Brain pericyte (primary cell): ENCODE measurements around the gene CAMKK1.

Experiments used
- DNase-seq: peaks from one replicate; pipeline ENCODE4 v3.0.0-alpha.2; 2012; ENCODE audit warnings: low read depth, low spot score

Gene CAMKK1

DNA sequence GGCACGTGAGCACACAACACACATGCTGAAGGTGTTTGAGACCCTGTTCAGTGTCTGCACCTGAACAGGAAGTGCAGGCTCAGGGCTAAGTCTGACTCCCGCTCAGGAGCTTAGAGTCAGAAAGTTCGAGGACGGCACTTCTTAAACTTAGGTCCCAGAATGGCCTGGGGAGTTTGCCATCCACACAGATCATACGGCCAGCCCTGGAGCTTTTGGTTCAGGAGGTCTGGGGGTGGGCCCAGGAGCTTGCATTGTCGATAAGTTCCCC, 4.0 kb upstream of the CAMKK1 start:
- DNase-seq: no peak

DNA sequence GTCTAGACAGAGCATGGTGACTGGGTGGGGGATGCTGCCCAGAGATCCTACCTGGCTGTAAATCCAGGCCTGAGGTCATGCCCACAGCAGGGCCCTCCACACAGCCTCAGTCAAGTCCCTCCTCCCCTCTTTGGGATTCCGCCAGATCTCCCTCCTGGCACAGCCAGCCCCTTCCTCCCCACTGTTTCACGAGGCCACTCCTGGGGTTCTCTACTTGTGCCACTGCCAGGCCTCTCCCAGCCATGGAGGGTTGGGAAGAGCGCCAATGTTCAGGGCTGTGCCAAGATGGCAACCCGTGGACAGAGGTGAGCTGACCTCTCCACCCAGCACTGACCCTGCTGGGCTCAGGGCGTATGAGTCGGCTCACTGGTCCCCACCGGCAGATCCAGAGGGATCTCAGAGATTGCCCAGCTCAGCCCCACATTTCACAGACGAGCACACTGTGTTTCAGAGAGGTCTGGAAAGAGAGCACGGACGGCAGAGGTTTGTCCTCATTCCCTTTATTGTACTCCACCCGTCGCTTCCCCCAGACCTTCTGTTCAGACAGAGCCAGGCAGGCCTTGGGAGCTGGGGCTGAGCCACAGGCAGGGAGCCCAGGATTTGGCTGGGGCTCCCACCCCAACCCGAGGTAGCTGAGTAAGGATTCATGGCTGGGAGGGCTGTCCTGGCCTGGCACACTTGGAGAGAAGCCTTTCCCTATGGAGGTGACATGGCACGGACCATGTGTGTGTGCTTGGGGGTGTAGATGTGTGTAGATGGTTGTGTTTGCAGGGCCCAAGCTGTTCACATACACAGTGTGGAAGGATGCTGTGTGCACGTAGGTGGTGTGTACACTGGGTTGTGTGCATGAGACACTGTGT, 3.5 kb upstream of the CAMKK1 start:
- DNase-seq: no peak

- DNase-seq: no peak
These were observed 2.5 kb upstream of the CAMKK1 start for GRCh38 chr17:3895354-3895753.

DNA sequence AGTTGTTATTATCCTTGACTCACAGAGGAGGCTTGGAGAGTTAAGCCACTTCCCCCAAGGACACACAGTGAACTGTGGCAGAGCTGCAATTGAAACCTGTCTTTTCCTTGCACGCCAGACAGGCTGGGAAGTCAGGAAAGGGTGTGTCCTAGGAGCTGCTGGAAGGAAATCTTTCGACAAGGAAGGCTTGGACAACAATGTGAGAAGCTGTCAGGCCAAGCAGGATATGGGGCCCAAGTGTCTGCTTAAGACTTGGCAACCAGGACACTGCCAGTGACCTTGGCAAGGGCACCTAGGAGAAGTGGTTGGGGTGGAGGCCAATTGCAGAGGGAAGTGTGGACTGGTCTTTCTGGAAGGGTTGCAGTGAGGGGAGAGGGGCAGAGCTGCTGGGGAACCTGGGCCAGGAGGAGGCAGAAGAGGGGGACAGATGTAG, 2.1 kb upstream of the CAMKK1 start:
- DNase-seq: no peak

DNA sequence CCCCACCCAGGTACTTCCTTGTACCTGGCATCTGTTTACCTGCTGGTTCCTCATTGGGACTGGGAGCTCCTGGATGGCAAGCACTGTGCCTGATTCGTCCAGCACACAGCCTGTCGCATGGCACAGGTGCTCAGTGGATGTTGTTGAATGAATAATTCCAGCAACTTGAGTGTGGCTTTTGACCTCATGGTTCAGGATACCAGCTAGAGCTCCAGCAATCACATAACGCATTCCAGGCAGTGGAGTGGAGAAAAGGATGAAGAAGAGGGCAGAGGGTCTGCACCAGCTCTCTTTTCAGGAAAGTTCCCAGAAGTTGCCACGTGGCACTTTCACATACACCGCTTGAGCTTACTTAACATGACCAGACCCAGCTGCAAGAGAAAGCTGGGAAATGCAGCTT, 1.3 kb upstream of the CAMKK1 start:
- no peak for DNase-seq

GRCh38 chr17:3893720-3894116, 865 bp upstream of the CAMKK1 start:
- no peak for DNase-seq

- DNase-seq: no peak
These were observed 506 bp downstream of the CAMKK1 start for GRCh38 chr17:3892095-3892998.

- DNase-seq: no peak
These were observed 1.2 kb downstream of the CAMKK1 start for GRCh38 chr17:3891626-3892094.

- no peak for DNase-seq
These were observed 2.0 kb downstream of the CAMKK1 start for GRCh38 chr17:3890878-3891219.

GRCh38 chr17:3890082-3890877, 2.6 kb downstream of the CAMKK1 start:
- peak; percentile 75 for DNase-seq

DNA sequence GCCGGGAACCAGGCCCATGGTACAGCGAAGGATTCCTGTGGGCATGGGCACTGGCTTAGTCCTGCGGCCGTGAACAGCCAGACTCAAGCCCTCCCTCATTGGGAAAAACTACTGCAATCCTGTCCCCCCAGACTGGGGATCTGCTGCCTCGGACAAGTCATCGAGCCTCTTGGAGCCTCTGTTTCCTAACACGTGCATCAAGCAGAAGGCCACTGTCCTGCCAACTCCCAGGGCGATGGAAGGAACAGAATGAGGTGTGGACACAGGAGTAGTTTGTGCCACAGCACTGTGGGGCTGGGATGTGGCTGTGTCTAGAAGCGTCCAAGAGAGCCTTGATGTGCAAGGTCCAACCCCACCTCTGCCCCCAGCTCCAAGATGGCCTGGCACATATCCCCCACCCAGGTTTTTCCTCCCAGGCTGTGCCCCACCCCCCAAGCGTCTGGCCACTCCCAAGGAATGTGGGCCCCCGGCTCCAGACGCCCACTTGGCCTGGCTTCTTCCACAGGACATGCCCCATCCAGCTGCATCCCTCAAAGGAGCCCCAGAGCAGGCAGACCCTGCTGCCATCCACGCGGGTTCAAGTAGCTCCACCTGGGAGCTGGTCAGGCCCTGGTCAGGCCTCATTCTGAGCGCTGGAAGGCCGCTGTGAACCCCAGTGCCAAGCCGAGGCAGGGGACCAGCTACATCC, 3.4 kb downstream of the CAMKK1 start:
- DNase-seq: no peak

DNA sequence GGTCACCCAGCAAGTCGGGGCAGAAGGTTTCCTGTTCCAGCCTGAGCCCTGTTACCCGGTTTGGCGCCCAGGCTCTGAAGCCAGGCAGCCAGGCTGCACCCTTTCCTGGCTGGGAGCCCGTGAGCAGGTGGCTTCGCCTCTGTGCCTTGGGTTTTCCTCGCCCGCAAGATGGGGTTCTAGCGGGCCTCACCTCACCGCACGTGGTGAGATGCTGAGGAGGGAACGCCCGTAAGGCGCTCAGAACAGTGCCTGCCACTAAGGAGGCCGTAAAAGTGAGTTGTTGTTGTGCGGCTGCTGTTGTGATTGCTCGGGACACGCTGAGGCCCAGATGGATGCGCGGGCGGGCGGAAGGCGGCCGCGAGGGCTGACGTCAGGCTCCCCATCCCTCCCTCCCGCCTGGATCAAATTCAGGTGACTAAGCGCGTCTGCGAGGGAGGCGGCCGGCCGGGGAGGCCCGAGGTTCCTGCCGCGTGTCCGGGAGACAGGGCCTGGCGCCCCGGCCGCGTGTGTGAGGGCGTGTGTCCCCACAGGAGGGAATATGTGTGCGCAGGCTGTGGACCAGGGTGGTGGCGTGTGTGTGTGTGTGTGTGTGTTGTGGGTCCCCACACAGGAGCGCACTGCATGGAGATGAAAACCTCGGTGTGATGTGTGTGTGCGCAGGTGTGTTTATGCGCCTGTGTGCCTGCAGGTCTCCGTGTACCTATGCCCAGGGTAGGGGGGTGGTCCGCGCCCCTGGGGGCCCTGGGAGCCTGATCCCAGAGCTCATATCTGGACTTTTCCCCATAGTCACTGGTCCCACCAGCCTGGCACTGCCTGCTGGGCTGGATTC, 4.3 kb downstream of the CAMKK1 start:
- DNase-seq: no peak

DNA sequence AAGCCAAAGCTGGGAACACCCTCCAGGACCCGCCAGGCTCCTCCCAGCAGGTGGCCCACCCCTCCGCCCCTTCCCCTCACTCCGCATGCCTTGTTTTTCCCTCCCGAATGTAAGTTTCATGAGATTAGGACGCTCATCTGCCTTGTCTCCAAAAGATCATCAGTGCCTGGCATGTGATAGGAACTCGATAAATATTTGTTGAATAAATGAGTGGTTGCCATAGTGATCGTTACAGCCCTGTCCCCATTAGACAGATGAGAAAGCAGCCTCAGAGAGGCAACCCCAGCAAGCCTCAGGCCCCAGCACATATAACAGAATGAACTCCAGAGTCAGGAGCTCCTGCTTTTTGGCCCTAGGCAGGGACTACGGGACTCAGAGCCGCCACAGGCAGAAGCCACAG, 5.0 kb downstream of the CAMKK1 start:
- DNase-seq: no peak

DNA sequence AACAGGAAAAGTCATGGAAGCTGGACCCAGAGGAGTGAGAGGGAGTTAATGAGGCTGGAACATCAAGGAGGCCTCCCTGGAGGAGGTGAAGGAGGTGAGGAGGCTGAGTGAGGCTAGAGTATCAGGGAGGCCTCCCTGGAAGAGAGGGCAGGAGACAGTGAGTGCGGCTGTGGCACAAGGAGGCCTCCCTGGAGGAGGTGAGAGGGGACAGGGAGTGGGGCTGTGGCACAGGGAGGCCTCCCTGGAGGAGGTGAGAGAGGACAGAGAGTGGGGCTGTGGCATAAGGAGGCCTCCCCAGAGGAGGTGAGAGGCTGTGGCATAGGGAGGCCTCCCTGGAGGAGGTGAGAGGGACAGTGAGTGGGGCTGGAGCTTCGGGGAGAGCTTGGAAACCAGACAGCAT, 5.5 kb downstream of the CAMKK1 start:
- no peak for DNase-seq

DNA sequence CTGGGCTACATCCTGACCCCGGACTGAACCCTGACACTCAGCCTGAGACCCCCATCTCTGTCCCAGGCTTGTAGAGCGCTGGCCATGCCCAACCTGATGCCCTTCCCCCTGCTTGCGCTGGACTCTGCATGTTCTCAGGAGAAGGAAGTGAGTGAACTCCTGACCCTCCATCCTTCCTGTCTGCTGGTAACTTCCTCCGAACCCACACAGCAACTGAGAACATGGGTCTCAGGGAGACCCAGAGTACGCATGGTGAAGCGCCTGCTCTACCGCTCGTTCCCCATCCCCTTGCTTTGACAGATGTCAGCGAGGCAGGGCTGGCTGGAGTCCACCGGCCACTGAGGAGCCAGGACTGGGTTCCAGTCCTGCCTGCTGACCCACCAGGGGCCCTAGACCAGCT, 6.1 kb downstream of the CAMKK1 start:
- no peak for DNase-seq

- DNase-seq: peak; percentile 64
These were observed 6.9 kb downstream of the CAMKK1 start for GRCh38 chr17:3885970-3886369.

GRCh38 chr17:3885271-3885670, 7.6 kb downstream of the CAMKK1 start:
- peak; percentile 41 for DNase-seq

DNA sequence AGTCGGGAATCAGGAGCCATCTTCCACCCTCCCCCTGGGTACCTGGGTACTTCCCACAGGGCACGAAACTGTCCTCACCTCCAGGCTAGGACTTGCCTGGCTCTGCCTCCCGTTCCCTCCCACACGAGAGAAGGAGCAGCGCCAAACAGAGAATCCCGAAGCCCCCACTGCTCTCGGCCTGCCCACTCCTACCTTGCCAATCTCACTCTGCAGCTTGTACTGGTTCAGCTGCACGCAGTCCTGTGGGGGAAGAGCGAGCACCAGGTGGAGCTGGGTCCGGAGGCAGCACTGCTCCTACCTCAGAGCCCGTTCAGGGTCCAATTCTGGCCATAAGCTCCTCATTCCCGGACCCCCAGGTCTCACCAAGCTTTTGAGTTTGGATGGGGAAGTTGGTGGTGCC, 8.7 kb downstream of the CAMKK1 start:
- DNase-seq: no peak

GRCh38 chr17:3882276-3882675, 10.6 kb downstream of the CAMKK1 start:
- no peak for DNase-seq

- DNase-seq: no peak
These were observed 11.9 kb downstream of the CAMKK1 start for GRCh38 chr17:3880983-3881382.
